Tibial artery (tissue), 4 donors: ENCODE data around the gene AGRN.

Experiments used
- DNase-seq, 2 donors: peaks; one replicate each; pipeline ENCODE4 v3.0.0-alpha.2; 2019
- H3K27ac ChIP-seq, 2 donors: fragments of 200-600 bp; sonication (generic) in 1 of 2; 1 replicate in 1 of 2; 2 replicates in 1 of 2; pipeline ENCODE4 v1.5.1; 2018 to 2019; ENCODE audit warnings: mild to moderate bottlenecking in 1 of 2
- H3K27me3 ChIP-seq, 2 donors: fragments of 200-600 bp; sonication (generic) in 1 of 2; one replicate each; pipeline versions ENCODE4 v1.5.1 to v1.6.0; 2016 to 2019
- H3K36me3 ChIP-seq, 3 donors: fragments of 200-600 bp; sonication (generic) in 2 of 3; one replicate each; pipeline ENCODE4 v1.5.1; 2016 to 2019; ENCODE audit warnings: mild to moderate bottlenecking in 2 of 3
- H3K4me1 ChIP-seq, 4 donors: fragments of 200-600 bp; sonication (generic) in 2 of 4; 1 replicate in 3 of 4; 2 replicates in 1 of 4; pipeline ENCODE4 v1.5.1; 2016 to 2019
- H3K4me3 ChIP-seq, 2 donors: fragments of 200-600 bp; sonication (generic) in 1 of 2; 1 replicate in 1 of 2; 2 replicates in 1 of 2; pipeline ENCODE4 v1.5.1; 2018 to 2019; ENCODE audit warnings: mild to moderate bottlenecking in 2 of 2
- H3K9me3 ChIP-seq, 3 donors: fragments of 200-600 bp; sonication (generic) in 1 of 3; one replicate each; pipeline ENCODE4 v1.5.1; 2016 to 2019
- intact Hi-C: fragments of 100-400 bp; cut with DNase I; formaldehyde crosslinking; loops from one replicate; pipeline ENCODE4 v1.15.0; 2023; ENCODE audit warnings: low total_unique reads
- TF ChIP-seq, protein P1 (sequence below), 2 experiments: fragments of 200-600 bp in 1 of 2; fragments of 450-650 bp in 1 of 2; IDR thresholded peaks; one replicate each; pipeline ENCODE4 v1.5.1; 2017 to 2019; ENCODE audit warnings: antibody characterized with exemption in 2 of 2, mild to moderate bottlenecking in 1 of 2, moderate library complexity in 1 of 2

Gene AGRN

DNA sequence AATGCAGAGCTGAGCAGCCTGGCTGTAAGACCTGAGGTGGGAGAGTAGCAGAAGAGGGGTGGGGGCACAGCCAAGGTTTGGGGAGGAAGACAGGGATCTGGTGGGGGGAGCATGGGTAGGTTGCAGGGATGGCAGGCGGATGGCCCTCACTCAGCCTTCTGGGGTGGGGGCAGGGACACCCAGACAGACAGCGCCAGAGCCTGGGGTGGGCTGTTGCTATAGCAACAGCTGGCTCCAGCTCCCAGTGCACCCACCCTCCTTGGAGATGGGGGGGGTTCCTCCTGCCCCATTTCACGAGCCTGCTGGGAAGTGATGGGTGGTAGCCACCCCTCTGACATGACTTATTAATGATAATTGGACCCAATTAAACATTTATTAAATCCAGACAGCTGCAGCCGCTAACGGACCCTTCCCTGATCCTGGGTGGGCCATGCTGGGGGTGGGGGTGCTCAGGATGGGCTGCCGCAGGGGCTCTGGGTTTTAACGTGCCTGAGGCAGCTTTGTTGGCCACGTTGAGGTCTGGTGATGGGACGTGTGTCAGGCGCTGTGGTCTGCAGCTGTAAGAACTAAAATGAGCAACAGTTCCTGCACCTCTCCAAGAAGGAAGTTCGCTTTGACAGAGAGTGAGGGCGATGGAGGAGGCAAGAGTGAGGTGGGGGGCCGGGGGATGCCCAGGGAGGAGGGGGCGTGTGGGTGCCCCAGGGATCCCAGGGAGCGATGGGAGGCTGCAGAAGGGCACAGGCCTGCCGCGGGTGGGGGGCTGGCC is 19.4 kb downstream of the AGRN start:
- intact Hi-C loops: no loop called here
- Histone ChIP-seq H3K36me3 (peaks cover 0 to 23% (median 0%) of the 10 kb centered on the region in 3 donors), H3K4me1 (peaks cover 6 to 17% (median 15%) of the 10 kb centered on the region in 4 donors), H3K4me3 (no peak overlapping the region), H3K27ac (no peak overlapping the region), H3K27me3 (peaks cover 0 to 41% of the 10 kb centered on the region in 2 donors), H3K9me3 (no peaks in the 10 kb centered on the region)
- no peak for DNase-seq
- TF ChIP-seq, protein P1, sequence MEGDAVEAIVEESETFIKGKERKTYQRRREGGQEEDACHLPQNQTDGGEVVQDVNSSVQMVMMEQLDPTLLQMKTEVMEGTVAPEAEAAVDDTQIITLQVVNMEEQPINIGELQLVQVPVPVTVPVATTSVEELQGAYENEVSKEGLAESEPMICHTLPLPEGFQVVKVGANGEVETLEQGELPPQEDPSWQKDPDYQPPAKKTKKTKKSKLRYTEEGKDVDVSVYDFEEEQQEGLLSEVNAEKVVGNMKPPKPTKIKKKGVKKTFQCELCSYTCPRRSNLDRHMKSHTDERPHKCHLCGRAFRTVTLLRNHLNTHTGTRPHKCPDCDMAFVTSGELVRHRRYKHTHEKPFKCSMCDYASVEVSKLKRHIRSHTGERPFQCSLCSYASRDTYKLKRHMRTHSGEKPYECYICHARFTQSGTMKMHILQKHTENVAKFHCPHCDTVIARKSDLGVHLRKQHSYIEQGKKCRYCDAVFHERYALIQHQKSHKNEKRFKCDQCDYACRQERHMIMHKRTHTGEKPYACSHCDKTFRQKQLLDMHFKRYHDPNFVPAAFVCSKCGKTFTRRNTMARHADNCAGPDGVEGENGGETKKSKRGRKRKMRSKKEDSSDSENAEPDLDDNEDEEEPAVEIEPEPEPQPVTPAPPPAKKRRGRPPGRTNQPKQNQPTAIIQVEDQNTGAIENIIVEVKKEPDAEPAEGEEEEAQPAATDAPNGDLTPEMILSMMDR (IDR thresholded peaks at IDR 0.05): no peak

DNA sequence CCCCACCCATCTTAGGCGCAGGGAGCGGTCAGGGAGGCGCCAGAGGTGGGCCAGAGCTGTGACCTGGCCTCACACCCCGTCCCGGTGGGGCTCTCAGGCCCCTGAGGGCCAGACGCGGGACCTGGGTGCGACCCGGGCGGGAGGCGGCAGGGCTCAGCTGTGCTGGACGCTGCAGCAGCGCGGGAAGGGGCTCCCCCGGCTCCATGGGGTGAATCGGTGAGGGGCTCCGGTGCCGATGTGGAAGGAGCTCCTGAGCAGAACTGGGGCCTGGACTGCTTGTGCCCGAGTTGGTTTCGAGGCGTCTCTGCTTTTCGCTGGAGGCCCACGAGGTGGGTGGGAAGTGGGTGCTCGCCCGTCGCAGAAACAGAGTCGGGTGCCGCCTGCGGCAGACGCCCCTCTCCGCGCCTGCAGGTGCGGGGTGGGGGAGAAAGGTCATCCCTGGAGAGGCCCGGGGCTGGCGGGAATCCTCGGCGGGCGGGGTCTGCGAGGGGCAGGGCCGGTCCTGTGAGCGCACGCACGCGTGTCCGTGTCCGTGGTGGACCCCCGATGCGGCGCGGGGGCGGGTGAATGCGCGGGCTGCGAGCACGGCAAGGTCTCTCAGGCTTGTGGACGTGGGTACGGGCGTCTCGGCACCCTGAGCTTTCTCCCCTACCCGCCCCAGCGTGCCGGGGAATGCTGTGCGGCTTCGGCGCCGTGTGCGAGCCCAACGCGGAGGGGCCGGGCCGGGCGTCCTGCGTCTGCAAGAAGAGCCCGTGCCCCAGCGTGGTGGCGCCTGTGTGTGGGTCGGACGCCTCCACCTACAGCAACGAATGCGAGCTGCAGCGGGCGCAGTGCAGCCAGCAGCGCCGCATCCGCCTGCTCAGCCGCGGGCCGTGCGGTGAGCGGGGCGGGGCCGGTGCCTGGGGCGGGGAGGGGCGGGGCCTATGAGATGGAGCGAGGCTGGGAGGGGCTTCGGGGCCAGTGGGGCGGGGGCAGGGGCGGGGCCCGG is 20.4 kb downstream of the AGRN start:
- H3K27me3 ChIP-seq: peaks cover 0 to 32% of the 10 kb centered on the region in 2 donors
- H3K27ac ChIP-seq: peak overlapping the region; percentile 12 to 19
- H3K9me3 ChIP-seq: no peaks in the 10 kb centered on the region
- peak; percentile 58 to 82 for DNase-seq
- TF ChIP-seq, protein P1 (IDR thresholded peaks at IDR 0.05): peak in 1 of 2 experiments; percentile 18
- intact Hi-C loops: no loop called here
- peaks cover 0 to 30% (median under 1%) of the 10 kb centered on the region in 3 donors for H3K36me3 ChIP-seq
- peaks cover 6 to 16% (median 14%) of the 10 kb centered on the region in 4 donors for H3K4me1 ChIP-seq
- peak overlapping the region; percentile 42 to 65 for H3K4me3 ChIP-seq

DNA sequence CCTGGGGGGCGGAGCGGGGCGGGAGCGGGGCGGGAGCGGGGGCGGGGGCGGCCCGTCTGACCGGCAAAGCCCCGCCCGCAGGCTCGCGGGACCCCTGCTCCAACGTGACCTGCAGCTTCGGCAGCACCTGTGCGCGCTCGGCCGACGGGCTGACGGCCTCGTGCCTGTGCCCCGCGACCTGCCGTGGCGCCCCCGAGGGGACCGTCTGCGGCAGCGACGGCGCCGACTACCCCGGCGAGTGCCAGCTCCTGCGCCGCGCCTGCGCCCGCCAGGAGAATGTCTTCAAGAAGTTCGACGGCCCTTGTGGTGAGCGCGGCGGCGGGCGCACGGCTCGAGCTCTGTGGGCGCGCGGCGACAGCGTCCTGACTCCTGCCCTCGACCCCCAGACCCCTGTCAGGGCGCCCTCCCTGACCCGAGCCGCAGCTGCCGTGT is 21.2 kb downstream of the AGRN start:
- intact Hi-C loops: no loop called here
- peaks cover 0 to 35% (median 9%) of the 10 kb centered on the region in 3 donors for H3K36me3 ChIP-seq
- peak overlapping the region in 1 of 2 donors; percentile 65 for H3K4me3 ChIP-seq

DNA sequence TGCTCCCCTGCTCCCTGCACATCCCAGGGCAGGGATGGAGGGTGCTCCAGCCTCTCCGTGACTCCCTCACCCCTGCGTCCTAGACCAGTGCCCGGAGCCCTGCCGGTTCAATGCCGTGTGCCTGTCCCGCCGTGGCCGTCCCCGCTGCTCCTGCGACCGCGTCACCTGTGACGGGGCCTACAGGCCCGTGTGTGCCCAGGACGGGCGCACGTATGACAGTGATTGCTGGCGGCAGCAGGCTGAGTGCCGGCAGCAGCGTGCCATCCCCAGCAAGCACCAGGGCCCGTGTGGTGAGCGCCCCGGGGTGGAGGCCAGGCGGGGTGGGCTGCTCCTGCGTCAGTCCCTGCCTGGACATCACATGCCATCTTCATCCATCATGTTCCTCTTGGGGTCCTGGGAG is 22.0 kb downstream of the AGRN start:
- intact Hi-C loops: no loop called here
- H3K4me1 ChIP-seq: peaks cover 6 to 16% (median 14%) of the 10 kb centered on the region in 4 donors
- peaks cover 0 to 43% (median 17%) of the 10 kb centered on the region in 3 donors for H3K36me3 ChIP-seq
- H3K27me3 ChIP-seq: peaks cover 0 to 17% of the 10 kb centered on the region in 2 donors
- no peak for DNase-seq
- no peaks in the 10 kb centered on the region for H3K9me3 ChIP-seq
- H3K4me3 ChIP-seq: no peak overlapping the region
- H3K27ac ChIP-seq: no peak overlapping the region
- TF ChIP-seq, protein P1 (IDR thresholded peaks at IDR 0.05): no peak

More for the DNA sequence above, 21.2 kb downstream of the AGRN start:
- no peak for DNase-seq
- H3K4me1 ChIP-seq: peaks cover 6 to 16% (median 14%) of the 10 kb centered on the region in 4 donors
- H3K27me3 ChIP-seq: peaks cover 0 to 25% of the 10 kb centered on the region in 2 donors
- TF ChIP-seq, protein P1 (IDR thresholded peaks at IDR 0.05): no peak
- no peak overlapping the region for H3K27ac ChIP-seq
- no peaks in the 10 kb centered on the region for H3K9me3 ChIP-seq

DNA sequence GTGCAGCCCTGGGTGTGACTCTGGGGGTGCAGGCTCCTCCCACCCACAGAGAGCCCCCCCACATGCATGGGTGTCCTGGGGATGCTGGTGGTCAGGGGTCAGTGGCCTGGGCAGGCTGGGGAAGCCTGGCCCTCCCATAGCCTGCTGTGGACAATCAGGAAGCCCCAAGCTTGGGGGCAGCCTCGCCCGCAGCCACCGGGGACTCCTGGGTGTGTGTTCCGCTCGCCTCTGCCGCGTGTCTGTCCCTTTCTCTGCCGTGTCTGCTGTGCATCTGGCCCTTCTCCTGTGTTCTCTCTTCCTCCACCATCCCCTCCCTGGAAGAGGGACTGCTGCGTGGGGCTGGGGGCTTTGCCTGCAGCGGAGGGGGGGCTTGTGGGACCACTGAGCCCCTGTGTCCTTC is 22.9 kb downstream of the AGRN start:
- peaks cover 0 to 52% (median 23%) of the 10 kb centered on the region in 3 donors for H3K36me3 ChIP-seq
- TF ChIP-seq, protein P1 (IDR thresholded peaks at IDR 0.05): no peak
- peaks cover 0 to 12% of the 10 kb centered on the region in 2 donors for H3K27me3 ChIP-seq
- intact Hi-C loops: no loop called here
- H3K4me1 ChIP-seq: peaks cover 6 to 16% (median 14%) of the 10 kb centered on the region in 4 donors
- no peak overlapping the region for H3K4me3 ChIP-seq
- no peaks in the 10 kb centered on the region for H3K9me3 ChIP-seq
- H3K27ac ChIP-seq: no peak overlapping the region
- DNase-seq: no peak
